ENCODE measurements around the gene TFAP2B.

TFAP2B gene

DNA sequence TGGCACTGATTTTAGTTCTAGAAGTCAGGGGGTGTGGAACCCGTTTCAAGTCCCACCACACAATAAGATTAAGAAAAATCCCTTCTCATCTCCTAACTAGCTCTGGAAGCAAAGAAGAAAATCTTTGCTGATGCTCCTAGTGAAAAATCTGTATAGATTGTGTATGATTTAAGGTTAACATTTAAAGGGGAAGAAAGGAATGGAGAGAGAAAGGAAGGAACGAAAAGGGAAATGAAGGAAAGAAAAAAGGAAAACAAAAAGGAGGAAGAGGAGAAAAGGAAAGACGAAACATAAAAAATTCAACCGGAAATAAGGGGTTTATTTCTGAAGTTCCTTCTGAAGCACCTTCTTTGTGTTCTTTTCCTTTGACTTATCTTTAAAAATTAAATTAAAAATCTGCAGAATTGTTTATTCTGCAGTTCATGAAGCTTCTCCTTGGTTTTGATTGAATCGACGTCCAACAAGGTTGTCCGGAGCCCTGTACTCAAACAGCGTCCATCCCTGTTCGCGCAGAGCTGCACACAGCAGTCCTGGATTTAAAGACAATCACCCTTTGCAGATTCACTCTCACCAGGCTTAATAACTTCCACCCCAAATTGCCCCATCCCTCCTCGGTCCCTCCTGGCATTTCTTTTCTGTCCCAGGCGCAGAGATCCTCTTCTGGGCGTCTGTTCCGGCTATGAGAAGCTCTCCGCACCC lies 1.6 kb upstream of the TFAP2B start:
- no peak overlapping the region for H3K4me3 ChIP-seq (ENCODE audit: low read depth, low read length)
- TF ChIP-seq, protein P1, sequence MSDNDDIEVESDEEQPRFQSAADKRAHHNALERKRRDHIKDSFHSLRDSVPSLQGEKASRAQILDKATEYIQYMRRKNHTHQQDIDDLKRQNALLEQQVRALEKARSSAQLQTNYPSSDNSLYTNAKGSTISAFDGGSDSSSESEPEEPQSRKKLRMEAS (IDR thresholded peaks at IDR 0.05; ENCODE audit: low read depth, low read length): no peak
- TF ChIP-seq POLR2A (IDR thresholded peaks at IDR 0.05; ENCODE audit: extremely low read depth, insufficient read length) (no peak), MYC (IDR thresholded peaks at IDR 0.05; ENCODE audit: low read depth, low read length) (no peak), CTCF (IDR thresholded peaks at IDR 0.05; ENCODE audit: low read depth, low read length) (no peak)
- no peak for DNase-seq (ENCODE audit: low read depth)

GRCh38 chr6:50817646-50817950 lies 1.1 kb upstream of the TFAP2B start:
- TF ChIP-seq CTCF (IDR thresholded peaks at IDR 0.05; ENCODE audit: low read depth, low read length) (no peak), MYC (IDR thresholded peaks at IDR 0.05; ENCODE audit: low read depth, low read length) (no peak), POLR2A (IDR thresholded peaks at IDR 0.05; ENCODE audit: extremely low read depth, insufficient read length) (no peak)
- TF ChIP-seq, protein P1 (IDR thresholded peaks at IDR 0.05; ENCODE audit: low read depth, low read length): no peak
- no peak overlapping the region for H3K4me3 ChIP-seq (ENCODE audit: low read depth, low read length)
- DNase-seq (ENCODE audit: low read depth): no peak

GRCh38 chr6:50818020-50818419 lies 651 bp upstream of the TFAP2B start:
- TF ChIP-seq, protein P1 (IDR thresholded peaks at IDR 0.05; ENCODE audit: low read depth, low read length): no peak
- no peak for TF ChIP-seq POLR2A (IDR thresholded peaks at IDR 0.05; ENCODE audit: extremely low read depth, insufficient read length)
- TF ChIP-seq CTCF (IDR thresholded peaks at IDR 0.05; ENCODE audit: low read depth, low read length): no peak
- no peak for TF ChIP-seq MYC (IDR thresholded peaks at IDR 0.05; ENCODE audit: low read depth, low read length)
- H3K4me3 ChIP-seq (ENCODE audit: low read depth, low read length): no peak overlapping the region
- no peak for DNase-seq (ENCODE audit: low read depth)

DNA sequence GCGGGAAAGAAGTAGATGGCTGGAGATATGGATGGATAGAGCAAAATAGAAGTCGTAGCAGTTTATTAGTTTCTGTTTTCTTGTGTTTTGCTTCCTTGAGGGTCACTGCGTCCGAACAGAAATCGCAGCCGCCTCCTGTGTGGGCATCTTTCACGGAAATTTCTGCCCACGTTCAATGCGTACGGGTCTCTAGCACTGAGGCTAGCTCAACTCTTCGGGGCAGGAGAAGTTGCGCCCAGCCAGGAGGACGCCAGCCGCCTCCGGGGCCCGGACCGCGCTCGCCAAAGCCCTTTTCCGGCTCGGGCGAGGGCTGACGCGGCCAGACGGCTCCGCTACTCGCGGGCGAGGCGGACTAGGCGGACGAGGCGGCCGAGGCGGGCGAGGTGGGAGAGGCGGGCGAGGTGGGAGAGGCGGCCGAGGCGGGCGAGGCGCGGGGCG lies 814 bp downstream of the TFAP2B start:
- no peak overlapping the region for H3K4me3 ChIP-seq (ENCODE audit: low read depth, low read length)
- TF ChIP-seq POLR2A (IDR thresholded peaks at IDR 0.05; ENCODE audit: extremely low read depth, insufficient read length): no peak
- TF ChIP-seq, protein P1 (IDR thresholded peaks at IDR 0.05; ENCODE audit: low read depth, low read length): no peak
- TF ChIP-seq MYC (IDR thresholded peaks at IDR 0.05; ENCODE audit: low read depth, low read length): no peak
- no peak for TF ChIP-seq CTCF (IDR thresholded peaks at IDR 0.05; ENCODE audit: low read depth, low read length)
- no peak for DNase-seq (ENCODE audit: low read depth)

DNA sequence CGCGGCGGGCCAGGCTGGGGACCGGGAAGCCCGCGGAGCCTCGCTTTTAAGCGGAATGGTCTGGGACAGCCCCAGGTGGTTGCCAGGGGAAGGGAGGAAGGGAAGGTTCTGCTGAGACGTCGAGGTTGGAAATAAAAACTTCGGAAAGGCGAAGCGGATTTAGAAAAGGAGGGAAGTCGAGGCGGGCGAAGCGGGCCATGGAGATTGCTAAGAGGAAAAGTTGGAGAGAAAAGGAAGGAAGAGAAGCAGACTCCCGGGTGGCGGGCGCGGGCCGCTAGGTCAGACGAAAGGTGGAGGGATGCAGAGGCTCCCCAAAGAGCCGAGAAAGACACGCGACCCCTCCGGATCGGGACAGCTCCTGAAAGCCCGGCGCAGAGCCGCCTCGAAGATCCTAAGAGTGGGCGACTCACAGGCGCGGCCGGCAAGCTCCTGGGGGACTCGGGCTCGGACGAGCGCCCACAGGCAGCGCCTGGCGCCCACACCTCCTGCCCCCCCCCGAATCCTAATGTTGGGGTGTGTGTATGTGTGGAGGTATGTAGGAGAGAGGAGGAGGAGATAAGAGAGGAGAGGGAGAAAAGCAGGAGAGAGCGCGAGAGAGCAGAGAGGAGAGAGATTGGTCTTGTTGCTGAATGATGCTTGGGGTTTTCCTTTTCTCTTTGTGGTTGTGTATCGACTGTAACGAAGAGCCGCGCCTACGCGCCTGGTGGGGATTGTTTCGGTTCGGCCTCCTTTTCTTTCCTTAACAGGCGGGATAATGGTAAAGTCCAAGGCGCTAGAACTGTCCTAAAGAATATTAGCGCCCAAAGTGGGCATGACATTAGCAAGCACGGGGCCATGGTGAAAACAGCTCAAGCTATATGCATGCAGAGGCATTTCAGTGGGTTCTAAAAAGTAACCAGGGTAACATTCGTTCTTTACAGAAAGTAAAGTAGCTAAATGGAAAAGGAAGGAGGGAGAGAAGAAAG lies 1.5 kb downstream of the TFAP2B start:
- H3K4me3 ChIP-seq (ENCODE audit: low read depth, low read length): no peak overlapping the region
- no peak for DNase-seq (ENCODE audit: low read depth)

More for the DNA sequence above, 1.5 kb downstream of the TFAP2B start:
- TF ChIP-seq POLR2A (IDR thresholded peaks at IDR 0.05; ENCODE audit: extremely low read depth, insufficient read length): no peak
- TF ChIP-seq CTCF (IDR thresholded peaks at IDR 0.05; ENCODE audit: low read depth, low read length): no peak
- TF ChIP-seq MYC (IDR thresholded peaks at IDR 0.05; ENCODE audit: low read depth, low read length): no peak
- TF ChIP-seq, protein P1 (IDR thresholded peaks at IDR 0.05; ENCODE audit: low read depth, low read length): no peak
